Smooth muscle cell (in vitro differentiated cells): Measurements from ENCODE around the gene ERFL. TPM values are rescaled to one million over a fixed set of nuclear protein-coding genes. Genes with fewer than 3 reads are reported as not detected.

ENCODE experiments used
- DNase-seq: peaks from one replicate; lab custom pipeline; 2025; ENCODE audit not compliant: unreplicated experiment; lab: John Stamatoyannopoulos, UW
- H2AFZ ChIP-seq: fragments of 200-600 bp; sonication (generic); 2 replicates; pipeline ENCODE4 v1.6.0; 2016; ENCODE audit warnings: antibody characterized with exemption, low read depth, mild to moderate bottlenecking
- H3F3A ChIP-seq: fragments of 200-600 bp; sonication (generic); 2 replicates; pipeline ENCODE4 v1.6.0; 2017; ENCODE audit warnings: antibody characterized with exemption, low read depth
- H3K27ac ChIP-seq: fragments of 200-600 bp; sonication (generic); 2 replicates; pipeline ENCODE4 v1.5.1; 2016; ENCODE audit warnings: low read depth, mild to moderate bottlenecking
- H3K27me3 ChIP-seq: fragments of 200-600 bp; sonication (generic); 2 replicates; pipeline ENCODE4 v1.6.1; 2016; ENCODE audit warnings: low read depth, mild to moderate bottlenecking
- H3K36me3 ChIP-seq: fragments of 200-600 bp; sonication (generic); 2 replicates; pipeline ENCODE4 v1.5.1; 2016; ENCODE audit warnings: low read depth
- H3K4me1 ChIP-seq: fragments of 200-600 bp; sonication (generic); 2 replicates; pipeline ENCODE4 v1.5.1; 2016; ENCODE audit warnings: low read depth
- H3K4me2 ChIP-seq: fragments of 200-600 bp; sonication (generic); 2 replicates; pipeline ENCODE4 v1.6.0; 2016; ENCODE audit warnings: mild to moderate bottlenecking
- H3K4me3 ChIP-seq: fragments of 200-600 bp; sonication (generic); 2 replicates; pipeline ENCODE4 v1.5.1; 2016; ENCODE audit warnings: mild to moderate bottlenecking
- H3K79me2 ChIP-seq: fragments of 200-600 bp; sonication (generic); 2 replicates; pipeline ENCODE4 v1.6.0; 2016; ENCODE audit warnings: low read depth, mild to moderate bottlenecking
- H3K9ac ChIP-seq: fragments of 200-600 bp; sonication (generic); 2 replicates; pipeline ENCODE4 v1.6.0; 2016; ENCODE audit warnings: low read depth
- H3K9me3 ChIP-seq: fragments of 200-600 bp; sonication (generic); replicated peaks from 2 replicates; pipeline ENCODE4 v1.5.1; 2016; ENCODE audit warnings: low read depth
- H4K20me1 ChIP-seq: fragments of 200-600 bp; sonication (generic); 2 replicates; pipeline ENCODE4 v1.6.0; 2016; ENCODE audit warnings: low read depth
- CTCF ChIP-seq: fragments of 200-600 bp; sonication (generic); IDR thresholded peaks from 2 replicates; pipeline ENCODE4 v1.5.1; 2017; ENCODE audit warnings: borderline replicate concordance, mild to moderate bottlenecking, antibody characterized with exemption; ENCODE audit not compliant: insufficient read depth, poor library complexity, severe bottlenecking
- WGBS: methylation state at CpG from one replicate; pipeline ENCODE4 v1.1.7; 2016; ENCODE audit warnings: low lambda C conversion rate; 5-methylcytosine and 5-hydroxymethylcytosine counted together
- polyA plus RNA-seq: library from polyadenylated mRNA; unstranded; fragments of >200 nt; fragmentation: Nextera tagmentation; extraction: Ambion mirVana; gene quantifications from 2 replicates; pipeline ENCODE4 v1.2.1, GENCODE V29; 2016
- total RNA-seq: library from RNA; depleted of rRNA; stranded (reverse); fragments of >200 nt; gene quantifications from 2 replicates; pipeline ENCODE4 v1.2.3, GENCODE V29; 2014

Gene ERFL
- total and polyA plus RNA-seq, 2 experiments from 2014 or later, result 0.09 TPM

- DNase-seq, result no peak
- Histone ChIP-seq H3K36me3 (no peaks in the 10 kb centered on the region), H3K9me3 (no peaks in the 10 kb centered on the region), H3K4me3 (no peak overlapping the region), H3K79me2 (no peaks in the 10 kb centered on the region), H2AFZ (no peak overlapping the region), H3K9ac (no peak overlapping the region), H3K4me1 (no peaks in the 10 kb centered on the region), H3K27me3 (peaks cover 94% of the 10 kb centered on the region), H4K20me1 (peaks cover 5% of the 10 kb centered on the region), H3K4me2 (no peak overlapping the region), H3F3A (no peaks in the 10 kb centered on the region), H3K27ac (no peak overlapping the region)
- 48% methylated on average over 13 of the region's 27 CpGs for WGBS
- TF ChIP-seq CTCF, result no peak
These were observed 2.1 kb downstream of the ERFL start for GRCh38 chr19:41926028-41926762.

DNA sequence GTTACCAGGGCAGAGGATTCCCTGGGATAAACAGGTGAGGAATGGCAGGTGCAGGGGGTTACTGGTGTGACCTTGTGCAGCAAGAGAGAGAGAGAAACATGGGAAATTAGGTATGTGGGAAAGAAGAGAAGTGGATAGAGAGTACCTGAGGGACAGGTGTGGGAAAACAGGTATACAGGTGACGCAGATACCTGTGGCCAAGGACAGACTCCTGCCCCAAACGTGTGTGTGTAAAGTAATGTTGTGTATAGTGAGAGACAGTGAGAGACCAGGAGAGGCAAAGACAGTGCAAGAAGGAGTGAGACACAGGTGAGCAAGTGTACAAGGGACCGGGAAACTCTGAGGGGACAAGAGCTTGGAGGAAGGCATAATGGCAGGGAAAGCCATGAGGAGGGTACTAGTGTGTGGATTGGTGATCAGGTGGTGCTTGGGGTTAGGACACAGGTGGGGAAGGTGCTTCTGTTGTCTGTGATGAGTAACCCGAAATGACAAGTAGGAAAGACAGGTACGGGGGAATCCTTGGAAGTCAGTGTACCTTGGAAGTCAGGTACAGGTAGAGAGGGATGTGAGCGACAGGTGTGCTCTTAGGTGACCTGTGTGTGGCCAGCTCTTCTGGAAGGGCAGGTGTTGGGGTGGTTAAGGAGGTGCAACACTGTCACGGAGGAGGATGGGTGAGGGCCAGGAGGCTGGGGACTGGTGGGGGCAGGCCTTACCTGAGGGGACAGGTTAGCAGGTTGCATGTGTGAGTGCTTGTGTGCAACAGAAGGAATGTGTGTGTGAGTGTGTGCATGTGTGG is 2.8 kb downstream of the ERFL start:
- DNase-seq, result no peak
- no peaks in the 10 kb centered on the region for H3K79me2 ChIP-seq
- no peak overlapping the region for H3K4me3 ChIP-seq
- H3K9ac ChIP-seq, result no peak overlapping the region
- WGBS, result 64% methylated on average over 7 of the region's 7 CpGs
- no peak for TF ChIP-seq CTCF
- no peaks in the 10 kb centered on the region for H3K4me1 ChIP-seq
- H3K36me3 ChIP-seq, result no peaks in the 10 kb centered on the region
- no peak overlapping the region for H2AFZ ChIP-seq
- no peaks in the 10 kb centered on the region for H3F3A ChIP-seq
- no peaks in the 10 kb centered on the region for H3K9me3 ChIP-seq
- H4K20me1 ChIP-seq, result peaks cover 3% of the 10 kb centered on the region
- H3K27ac ChIP-seq, result no peak overlapping the region
- peaks cover 94% of the 10 kb centered on the region for H3K27me3 ChIP-seq
- H3K4me2 ChIP-seq, result no peak overlapping the region

DNA sequence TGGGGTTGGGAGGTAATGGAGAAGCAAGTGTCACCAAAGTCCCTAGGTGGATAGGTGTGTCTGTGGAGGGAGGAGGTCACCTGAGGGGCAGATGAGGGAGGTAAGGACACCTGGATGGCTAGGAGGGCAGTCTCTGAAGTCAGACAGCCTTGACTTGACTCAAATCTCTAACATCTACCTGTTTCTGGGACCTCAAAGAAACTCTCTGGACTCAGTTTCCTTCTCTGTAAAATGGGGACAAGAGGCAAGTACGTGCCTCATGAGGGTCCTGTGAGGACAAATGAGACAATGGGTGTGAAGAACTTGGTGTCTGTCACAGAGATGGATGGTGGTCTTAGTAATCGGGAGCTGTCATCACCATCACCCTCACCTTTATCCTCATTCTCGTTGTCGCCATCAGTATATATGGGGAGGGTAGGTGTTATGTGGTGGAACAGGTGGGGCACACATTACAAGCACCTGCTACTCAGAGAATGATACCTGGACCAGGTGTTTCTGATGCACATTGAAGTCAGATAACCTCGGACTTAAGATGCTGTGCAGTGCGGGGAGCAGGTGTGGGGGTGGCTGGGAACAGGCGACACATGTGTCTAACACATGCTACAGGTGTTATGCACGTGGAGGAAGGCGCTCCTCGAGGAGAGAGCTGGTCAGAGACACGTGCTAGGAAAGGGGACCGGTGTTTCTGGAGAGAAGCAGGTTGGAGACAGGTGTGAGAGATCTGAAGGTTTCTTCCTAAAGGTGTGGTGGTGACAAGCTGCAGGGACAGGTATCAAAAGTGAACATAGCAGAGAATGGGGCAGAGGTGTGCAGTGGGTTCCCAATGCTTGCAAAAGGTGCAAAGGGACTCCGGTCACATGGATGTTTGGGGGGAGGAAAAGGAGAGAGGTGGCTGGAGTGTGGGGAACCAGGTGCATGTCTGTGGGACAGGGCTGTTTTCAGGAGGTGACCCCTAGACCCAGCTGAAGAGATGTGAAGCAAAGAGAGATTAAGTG is 3.8 kb downstream of the ERFL start:
- Histone ChIP-seq H3K79me2 (no peaks in the 10 kb centered on the region), H3F3A (no peaks in the 10 kb centered on the region), H4K20me1 (no peaks in the 10 kb centered on the region), H3K27ac (no peak overlapping the region), H3K4me3 (no peak overlapping the region), H3K4me1 (no peaks in the 10 kb centered on the region), H3K4me2 (no peak overlapping the region), H3K36me3 (no peaks in the 10 kb centered on the region), H2AFZ (no peak overlapping the region), H3K9ac (no peak overlapping the region), H3K27me3 (peaks cover 88% of the 10 kb centered on the region), H3K9me3 (no peaks in the 10 kb centered on the region)
- WGBS, result 59% methylated on average over 13 of the region's 13 CpGs
- DNase-seq, result no peak
- no peak for TF ChIP-seq CTCF
